Effector memory CD8-positive, alpha-beta T cell (primary cell): Measurements from ENCODE around the gene ATG9A.
"Not testable (repeated sequence)": the region's sequence is repeated elsewhere in the genome, so short reads cannot be mapped to it uniquely, and the experiment has no call there.

Experiments
- ATAC-seq: fragments of 150-1000 bp; cut with Tn5 transposase; replicated peaks from 2 replicates; pipeline ENCODE4 v1.10.0; 2021; ENCODE audit warnings: mild to moderate bottlenecking, moderate library complexity
- DNase-seq, 3 experiments: peaks; one replicate each; pipeline ENCODE4 v3.0.0; 2021
- H3K27ac Mint-ChIP-seq, 2 donors: one replicate each; pipeline ENCODE4 v1.8.0; 2022; ENCODE audit warnings: mild to moderate bottlenecking in 2 of 2, mixed read lengths in 2 of 2, moderate library complexity in 2 of 2
- H3K27me3 Mint-ChIP-seq, 2 donors: one replicate each; pipeline ENCODE4 v1.8.0; 2022; ENCODE audit warnings: mixed read lengths in 2 of 2
- H3K36me3 Mint-ChIP-seq: one replicate; pipeline ENCODE4 v1.8.0; 2022; ENCODE audit warnings: mild to moderate bottlenecking, moderate library complexity, mixed read lengths; ENCODE audit not compliant: insufficient read depth
- H3K4me1 Mint-ChIP-seq, 2 donors: one replicate each; pipeline ENCODE4 v1.8.0; 2022; ENCODE audit warnings: low read depth in 2 of 2, mixed read lengths in 2 of 2
- H3K4me3 Mint-ChIP-seq, 2 donors: one replicate each; pipeline ENCODE4 v1.8.0; 2022; ENCODE audit warnings: mild to moderate bottlenecking in 2 of 2, mixed read lengths in 2 of 2, moderate library complexity in 2 of 2
- H3K9me3 Mint-ChIP-seq, 2 donors: one replicate each; pipeline ENCODE4 v1.8.0; 2022; ENCODE audit warnings: mixed read lengths in 2 of 2

The ATG9A gene

GRCh38 chr2:219261024-219261855 is 31.8 kb upstream of the ATG9A start:
- Mint-ChIP-seq H3K27me3 (peaks cover 13 to 30% of the 10 kb centered on the region in 2 donors), H3K4me1 (no peaks in the 10 kb centered on the region), H3K27ac (peak overlapping the region in 1 of 2 donors; percentile 85), H3K9me3 (no peaks in the 10 kb centered on the region), H3K36me3 (no peaks in the 10 kb centered on the region), H3K4me3 (no peak overlapping the region)
- no peak for DNase-seq
- ATAC-seq: no peak

DNA sequence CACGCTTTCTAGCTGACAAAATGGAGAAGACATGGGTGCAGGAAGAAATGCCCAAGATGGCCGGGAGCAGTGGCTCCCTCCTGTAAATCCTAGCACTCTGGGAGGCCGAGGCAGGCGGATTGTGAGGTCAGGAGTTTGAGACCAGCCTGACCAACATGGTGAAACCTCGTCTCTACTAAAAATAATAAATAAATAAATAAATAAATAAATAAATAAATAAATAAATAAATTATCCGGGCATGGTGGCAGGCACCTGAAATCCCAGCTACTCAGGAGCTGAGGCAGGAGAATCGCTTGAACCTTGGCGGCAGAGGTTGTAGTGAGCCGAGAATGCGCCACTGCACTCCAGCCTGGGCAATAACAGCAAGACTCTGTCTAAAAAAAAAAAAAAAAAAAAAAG is 29.5 kb upstream of the ATG9A start:
- H3K4me1 Mint-ChIP-seq, H3K27ac Mint-ChIP-seq, DNase-seq, H3K9me3 Mint-ChIP-seq, H3K4me3 Mint-ChIP-seq, ATAC-seq: not testable (repeated sequence)
- peaks cover 13 to 30% of the 10 kb centered on the region in 2 donors for H3K27me3 Mint-ChIP-seq
- H3K36me3 Mint-ChIP-seq: peaks cover 11% of the 10 kb centered on the region

DNA sequence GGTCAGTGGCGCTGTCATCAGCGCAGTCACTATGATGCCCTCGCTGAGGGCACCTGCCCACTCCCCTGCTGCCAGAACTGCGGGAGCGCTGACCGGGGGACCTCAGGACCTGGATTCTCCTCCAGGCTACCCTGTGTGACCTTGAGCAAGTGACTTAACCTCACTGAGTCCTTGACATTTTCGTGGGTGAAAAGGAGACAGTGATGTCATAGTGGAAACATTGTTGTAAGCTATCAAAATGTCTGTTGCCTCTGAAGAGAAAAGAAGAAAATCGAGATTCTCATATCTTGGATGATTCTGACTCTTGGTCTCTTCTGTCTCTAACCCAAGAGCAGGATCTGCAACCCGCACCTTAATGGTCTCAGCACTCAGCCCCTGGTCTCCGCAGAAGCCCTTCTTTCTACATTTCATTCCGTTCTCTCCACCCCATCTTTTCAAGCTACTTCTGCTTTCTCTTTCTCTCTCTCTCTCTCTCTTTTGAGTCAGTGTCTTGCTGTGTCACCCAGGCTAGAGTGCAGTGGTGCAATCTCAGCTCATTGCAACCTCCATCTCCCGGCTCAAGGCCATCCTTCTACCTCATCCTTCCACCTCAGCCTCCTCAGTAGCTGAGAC is 25.3 kb upstream of the ATG9A start:
- no peaks in the 10 kb centered on the region for H3K9me3 Mint-ChIP-seq
- peak in 2 of 3 experiments; percentile 38 to 60 for DNase-seq
- peak; percentile 40 for ATAC-seq
- peaks cover 3 to 5% of the 10 kb centered on the region in 2 donors for H3K27me3 Mint-ChIP-seq
- peak overlapping the region; percentile 87 to 96 for H3K27ac Mint-ChIP-seq
- H3K4me1 Mint-ChIP-seq: peaks cover 37 to 39% of the 10 kb centered on the region in 2 donors
- peak overlapping the region; percentile 73 to 82 for H3K4me3 Mint-ChIP-seq
- peaks cover 52% of the 10 kb centered on the region for H3K36me3 Mint-ChIP-seq

DNA sequence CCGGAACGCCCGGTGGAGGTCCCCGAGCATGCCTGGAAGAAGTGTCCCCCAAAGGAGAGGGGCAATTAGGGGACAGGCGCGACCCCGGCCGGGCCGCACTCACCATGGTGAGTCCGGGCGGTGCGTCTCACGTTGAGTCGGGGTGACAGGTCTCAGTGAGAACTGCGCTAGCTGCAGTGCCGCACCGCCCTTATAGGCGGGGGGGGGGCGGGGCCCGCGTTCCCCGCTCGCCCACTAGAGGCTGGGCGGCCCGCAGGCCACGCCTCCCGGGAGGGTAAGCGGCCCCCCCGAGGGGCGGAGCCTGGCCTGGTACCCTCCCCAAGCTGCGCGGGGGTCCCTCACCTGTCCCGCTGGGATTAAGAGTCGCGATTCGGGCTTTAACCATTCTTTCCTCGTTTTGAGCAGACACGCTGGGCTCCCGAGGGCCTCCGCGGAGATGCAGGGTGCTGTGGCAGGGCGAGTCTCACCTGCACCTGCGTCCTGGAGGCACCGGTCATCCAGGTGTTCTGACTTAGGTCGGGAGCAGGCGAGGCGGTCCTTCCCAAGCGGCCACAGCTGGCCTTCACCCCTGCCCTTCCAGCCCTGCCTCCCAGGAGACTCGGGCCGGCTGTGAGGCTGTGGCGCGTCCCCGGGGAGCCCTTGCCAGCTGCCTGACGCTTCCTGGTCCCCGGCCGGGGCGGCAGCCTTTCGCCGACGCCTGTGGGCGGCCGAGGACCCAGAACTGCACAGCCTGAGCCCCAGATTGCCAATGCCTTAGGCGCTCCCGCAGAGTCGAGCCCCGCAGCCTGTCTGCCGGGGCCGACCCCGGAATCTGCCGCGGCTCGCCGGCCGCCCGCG is 24.5 kb upstream of the ATG9A start, which contains the start of gene TUBA4A:
TUBA4A (minus strand) TSS at position 166 of the 837 bp plus-strand sequence; CDS start at position 106, 60 bp downstream.
- peak; percentile 87 to 89 (median 89) for DNase-seq
- ATAC-seq: peak; percentile 71
- Mint-ChIP-seq H3K4me3 (peak within 1 kb of the TSS; percentile 73 to 82), H3K27me3 (no peaks in the 10 kb centered on the region), H3K9me3 (no peaks in the 10 kb centered on the region), H3K27ac (peak within 1 kb of the TSS; percentile 87 to 96), H3K4me1 (peaks cover 44 to 46% of the 10 kb centered on the region in 2 donors), H3K36me3 (peaks cover 59% of the 10 kb centered on the region)

DNA sequence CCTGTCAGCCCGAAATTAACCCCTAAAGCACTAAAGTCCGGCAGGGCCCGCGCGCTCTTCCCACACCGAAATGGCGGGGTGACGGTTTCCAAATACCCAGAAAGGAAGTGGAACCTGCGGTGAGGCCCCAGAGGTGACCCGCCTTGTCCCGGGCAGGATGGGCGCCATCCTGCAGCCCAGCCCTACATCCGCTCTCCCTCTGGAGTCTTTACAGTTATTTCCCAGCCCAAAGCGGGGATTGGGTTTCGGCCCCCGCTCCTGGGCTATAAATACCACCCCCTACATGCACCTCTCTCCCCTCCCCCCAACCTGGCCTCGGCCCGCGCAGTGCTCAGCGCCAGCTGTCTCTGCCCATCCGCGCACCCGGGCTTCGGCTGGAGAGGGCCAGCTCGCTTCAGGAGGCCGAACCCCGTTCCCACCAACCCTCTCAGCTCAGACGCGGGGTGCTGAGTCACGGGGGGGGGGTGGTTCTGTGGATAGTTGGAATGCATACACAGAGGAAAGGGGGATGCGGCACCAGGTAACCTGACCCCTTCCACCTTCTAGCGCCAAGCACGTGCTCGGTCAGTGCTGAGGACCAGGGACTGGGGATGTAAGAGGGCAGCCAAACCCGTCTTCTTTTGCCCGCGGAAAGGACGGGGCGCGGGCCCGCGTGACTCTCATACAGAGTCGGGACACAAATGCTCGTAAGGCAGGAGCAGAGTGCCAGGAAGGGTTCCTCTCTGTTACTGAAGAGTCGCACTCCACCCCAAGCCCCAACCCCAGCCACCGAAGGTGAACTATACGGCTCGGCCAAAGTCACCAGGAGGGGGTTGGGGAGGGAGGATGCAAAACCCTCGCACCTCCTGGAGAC is 23.7 kb upstream of the ATG9A start, which contains the start of gene TUBA4B:
TUBA4B (plus strand) TSS at position 344 of the 853 bp plus-strand sequence; CDS start at position 509, 165 bp downstream.
- Mint-ChIP-seq H3K27ac (peak within 1 kb of the TSS; percentile 87 to 96), H3K4me1 (peaks cover 52 to 55% of the 10 kb centered on the region in 2 donors), H3K27me3 (no peaks in the 10 kb centered on the region), H3K36me3 (peaks cover 64% of the 10 kb centered on the region), H3K4me3 (peak within 1 kb of the TSS; percentile 73 to 82), H3K9me3 (no peaks in the 10 kb centered on the region)
- DNase-seq: peak in 2 of 3 experiments; percentile 32 to 38
- peak; percentile 22 for ATAC-seq

DNA sequence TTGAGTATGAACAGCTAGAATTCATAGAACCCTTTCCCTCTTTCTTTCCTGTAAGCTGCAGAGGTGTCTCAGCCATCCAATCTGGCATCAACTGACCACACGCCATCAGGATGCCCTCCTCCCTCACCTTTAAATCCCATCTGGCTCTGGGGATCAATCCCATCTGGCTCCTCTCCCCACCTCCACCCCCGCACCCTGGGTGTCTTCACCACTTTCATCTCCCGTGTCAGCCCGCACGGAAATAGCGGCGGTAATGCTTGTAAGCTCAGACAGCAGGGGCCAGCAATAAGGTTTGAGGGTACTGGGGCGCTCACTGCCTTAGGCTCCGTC is 23.1 kb upstream of the ATG9A start:
- peak; percentile 0 for ATAC-seq
- Mint-ChIP-seq H3K27ac (peak overlapping the region; percentile 87 to 96), H3K9me3 (no peaks in the 10 kb centered on the region), H3K36me3 (peaks cover 69% of the 10 kb centered on the region), H3K4me3 (peak overlapping the region; percentile 73 to 82), H3K4me1 (peaks cover 57 to 61% of the 10 kb centered on the region in 2 donors), H3K27me3 (no peaks in the 10 kb centered on the region)
- peak in 1 of 3 experiments; percentile 34 for DNase-seq

DNA sequence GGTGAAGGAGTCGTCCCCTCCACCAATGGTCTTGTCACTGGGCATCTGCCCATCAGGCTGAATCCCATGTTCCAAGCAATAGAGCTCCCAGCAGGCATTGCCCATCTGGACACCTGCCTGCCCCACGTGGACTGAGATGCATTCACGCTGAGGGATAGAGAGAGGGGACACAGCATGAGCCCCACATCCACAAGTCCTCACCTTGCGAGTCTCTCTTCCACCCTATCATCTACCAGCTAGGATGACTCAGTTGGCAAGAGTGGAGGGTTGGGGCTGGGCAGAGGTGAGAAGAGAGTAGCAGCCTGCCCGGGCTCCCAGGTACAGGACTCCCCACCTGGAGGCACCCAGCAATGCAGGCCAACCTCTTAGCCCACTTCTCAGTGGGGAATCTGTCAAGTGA is 22.6 kb upstream of the ATG9A start:
- no peaks in the 10 kb centered on the region for H3K9me3 Mint-ChIP-seq
- H3K4me3 Mint-ChIP-seq: peak overlapping the region; percentile 73 to 82
- DNase-seq (peak in 1 of 3 experiments; percentile 24), ATAC-seq (no peak)
- no peaks in the 10 kb centered on the region for H3K27me3 Mint-ChIP-seq
- H3K27ac Mint-ChIP-seq: peak overlapping the region; percentile 87 to 96
- H3K36me3 Mint-ChIP-seq: peaks cover 73% of the 10 kb centered on the region
- peaks cover 62 to 65% of the 10 kb centered on the region in 2 donors for H3K4me1 Mint-ChIP-seq

DNA sequence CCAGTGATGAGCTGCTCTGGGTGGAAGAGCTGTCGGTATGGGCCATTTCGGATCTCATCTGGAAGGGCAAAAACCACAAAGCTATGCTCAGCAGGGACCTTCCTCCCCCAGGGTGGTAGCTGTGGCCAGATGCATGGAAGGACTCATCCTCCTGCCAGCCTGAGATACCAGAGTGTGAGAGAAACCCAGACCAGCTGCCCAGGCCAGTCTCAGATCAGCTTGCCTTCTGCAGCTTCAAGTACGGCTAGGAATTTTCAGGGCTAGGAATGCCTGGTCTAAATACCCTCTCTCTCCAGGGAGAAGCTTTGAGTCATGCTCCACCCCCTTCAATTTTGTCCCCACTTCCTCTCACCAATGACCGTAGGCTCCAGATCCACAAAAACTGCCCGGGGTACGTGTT is 22.2 kb upstream of the ATG9A start:
- ATAC-seq (no peak), DNase-seq (no peak)
- Mint-ChIP-seq H3K36me3 (peaks cover 73% of the 10 kb centered on the region), H3K4me1 (peaks cover 66 to 69% of the 10 kb centered on the region in 2 donors), H3K27me3 (no peaks in the 10 kb centered on the region), H3K9me3 (no peaks in the 10 kb centered on the region), H3K27ac (peak overlapping the region; percentile 87 to 96), H3K4me3 (peak overlapping the region; percentile 73 to 82)

DNA sequence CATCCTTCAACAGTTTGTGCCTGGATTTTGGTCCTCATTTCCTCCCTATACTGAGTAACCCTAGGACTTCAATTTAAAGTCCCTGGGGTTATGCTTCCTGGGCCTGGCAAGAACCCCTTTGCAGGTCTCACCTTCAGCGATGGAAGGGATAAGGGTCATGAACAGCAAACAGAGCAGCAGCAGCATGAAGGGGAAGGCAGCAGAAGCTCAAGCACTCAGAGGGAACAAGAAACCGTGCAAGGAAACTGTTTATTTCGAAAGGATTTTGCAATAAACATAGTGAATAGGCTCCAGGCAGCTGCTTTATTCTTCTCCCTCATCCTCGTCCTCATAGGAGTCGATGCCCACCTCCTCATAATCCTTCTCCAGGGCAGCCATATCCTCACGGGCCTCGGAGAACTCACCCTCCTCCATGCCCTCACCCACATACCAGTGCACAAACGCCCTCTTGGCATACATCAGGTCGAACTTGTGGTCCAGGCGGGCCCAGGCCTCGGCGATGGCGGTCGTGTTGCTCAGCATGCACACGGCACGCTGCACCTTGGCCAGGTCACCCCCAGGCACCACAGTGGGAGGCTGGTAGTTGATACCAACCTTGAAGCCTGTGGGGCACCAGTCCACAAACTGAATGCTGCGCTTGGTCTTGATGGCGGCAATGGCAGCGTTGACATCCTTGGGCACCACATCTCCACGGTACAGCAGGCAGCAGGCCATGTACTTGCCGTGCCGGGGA is 20.8 kb upstream of the ATG9A start:
- DNase-seq: no peak
- no peak for ATAC-seq
- H3K27ac Mint-ChIP-seq: peak overlapping the region; percentile 87 to 96
- peaks cover 71 to 79% of the 10 kb centered on the region in 2 donors for H3K4me1 Mint-ChIP-seq
- no peaks in the 10 kb centered on the region for H3K27me3 Mint-ChIP-seq
- peak overlapping the region; percentile 73 to 82 for H3K4me3 Mint-ChIP-seq
- H3K9me3 Mint-ChIP-seq: no peaks in the 10 kb centered on the region
- peaks cover 82% of the 10 kb centered on the region for H3K36me3 Mint-ChIP-seq

- H3K27me3 Mint-ChIP-seq: no peaks in the 10 kb centered on the region
- H3K27ac Mint-ChIP-seq: peak overlapping the region; percentile 87 to 89
- ATAC-seq: peak; percentile 7
- H3K36me3 Mint-ChIP-seq: peaks cover 82% of the 10 kb centered on the region
- peak; percentile 37 to 51 (median 45) for DNase-seq
- no peaks in the 10 kb centered on the region for H3K9me3 Mint-ChIP-seq
- peaks cover 72 to 80% of the 10 kb centered on the region in 2 donors for H3K4me1 Mint-ChIP-seq
- peak overlapping the region; percentile 73 to 82 for H3K4me3 Mint-ChIP-seq
Observed at GRCh38 chr2:219249203-219249980, 20.0 kb upstream of the ATG9A start.

- peak overlapping the region; percentile 73 to 82 for H3K4me3 Mint-ChIP-seq
- peaks cover 72 to 80% of the 10 kb centered on the region in 2 donors for H3K4me1 Mint-ChIP-seq
Observed at GRCh38 chr2:219248845-219249202, 19.4 kb upstream of the ATG9A start.

More at GRCh38 chr2:219248845-219249202, 19.4 kb upstream of the ATG9A start:
- no peaks in the 10 kb centered on the region for H3K9me3 Mint-ChIP-seq
- ATAC-seq (no peak), DNase-seq (no peak)
- H3K27ac Mint-ChIP-seq: peak overlapping the region; percentile 87 to 89
- no peaks in the 10 kb centered on the region for H3K27me3 Mint-ChIP-seq
- H3K36me3 Mint-ChIP-seq: peaks cover 79% of the 10 kb centered on the region
